Measurements from ENCODE around the gene C5orf46.
"Not testable (repeated sequence)": the region's sequence is repeated elsewhere in the genome, so short reads cannot be mapped to it uniquely, and the experiment has no call there.

Gene C5orf46

GRCh38 chr5:147895864-147896263, 10.5 kb downstream of the C5orf46 start:
- DNase-seq (ENCODE audit: insufficient read length, low spot score) (no peak), FAIRE-seq (no peak)

DNA sequence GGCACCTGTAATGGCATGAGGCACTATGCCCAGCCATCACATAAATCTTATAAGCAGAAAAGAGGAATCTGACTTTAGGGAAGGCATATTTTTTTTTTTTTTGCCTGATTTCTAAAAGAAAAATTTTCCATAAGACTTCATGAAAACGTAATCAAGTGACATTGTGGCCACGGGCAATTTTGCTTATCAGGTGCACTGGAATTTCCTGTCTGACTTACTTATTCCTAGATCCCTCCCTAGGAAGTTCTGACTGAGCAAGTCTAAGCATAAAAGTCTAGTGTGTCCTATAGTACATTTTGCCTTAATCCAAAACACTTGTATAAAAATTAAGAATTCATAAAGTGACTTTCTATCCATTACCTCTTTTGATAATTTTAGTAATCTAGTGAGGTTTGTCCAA, 12.5 kb downstream of the C5orf46 start:
- no peak for DNase-seq (ENCODE audit: insufficient read length, low spot score)
- FAIRE-seq, result no peak

DNA sequence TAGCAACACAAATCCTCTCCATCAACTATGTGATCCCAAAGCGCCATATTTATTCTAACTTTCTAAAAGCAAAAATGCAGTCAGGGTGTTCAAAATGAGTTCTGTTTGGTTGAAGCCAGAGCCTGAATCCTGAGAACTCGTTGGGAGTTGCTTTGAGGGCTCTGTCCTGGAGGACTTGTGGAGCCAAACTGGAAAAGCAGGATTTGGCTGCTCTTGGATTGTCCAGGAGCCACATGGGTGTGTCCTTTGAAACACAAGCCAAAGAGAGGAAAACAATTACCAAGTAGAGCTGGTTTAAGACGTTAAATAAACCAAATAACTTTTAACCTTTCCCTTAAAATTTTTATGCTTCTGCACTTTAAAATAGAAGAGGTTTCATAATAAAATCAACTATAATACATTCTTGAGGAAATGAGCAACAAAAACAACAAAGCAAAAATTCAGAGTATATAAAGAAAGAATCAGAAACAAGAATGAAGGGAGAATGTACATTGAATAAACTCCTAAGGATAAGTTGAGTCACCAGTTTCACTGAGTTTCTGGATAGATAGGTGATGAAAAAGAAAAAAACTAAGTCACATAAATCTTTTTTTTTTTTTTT, 13.5 kb downstream of the C5orf46 start:
- FAIRE-seq, result no peak

DNA sequence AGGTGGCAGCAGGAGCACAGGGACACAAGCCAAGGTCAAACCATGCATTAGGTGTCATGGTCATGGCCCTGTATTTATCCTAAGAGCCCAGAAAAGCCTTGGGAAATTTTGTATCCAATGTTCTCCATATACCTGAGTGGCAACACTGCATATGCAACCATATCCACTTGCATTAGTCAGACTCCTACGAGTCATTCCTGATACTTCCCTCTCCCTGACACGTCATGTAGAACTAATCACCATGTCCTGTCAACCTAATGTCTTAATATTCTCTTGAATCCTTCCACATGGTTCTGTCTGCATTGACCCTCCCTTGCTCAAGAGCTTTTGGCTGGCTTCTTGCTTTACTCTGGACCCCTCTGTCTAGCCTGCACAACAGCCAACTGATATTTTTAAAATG, 18.4 kb downstream of the C5orf46 start:
- no peak for DNase-seq (ENCODE audit: insufficient read length, low spot score)

More for the DNA sequence above, 13.5 kb downstream of the C5orf46 start:
- no peak for DNase-seq (ENCODE audit: insufficient read length, low spot score)

DNA sequence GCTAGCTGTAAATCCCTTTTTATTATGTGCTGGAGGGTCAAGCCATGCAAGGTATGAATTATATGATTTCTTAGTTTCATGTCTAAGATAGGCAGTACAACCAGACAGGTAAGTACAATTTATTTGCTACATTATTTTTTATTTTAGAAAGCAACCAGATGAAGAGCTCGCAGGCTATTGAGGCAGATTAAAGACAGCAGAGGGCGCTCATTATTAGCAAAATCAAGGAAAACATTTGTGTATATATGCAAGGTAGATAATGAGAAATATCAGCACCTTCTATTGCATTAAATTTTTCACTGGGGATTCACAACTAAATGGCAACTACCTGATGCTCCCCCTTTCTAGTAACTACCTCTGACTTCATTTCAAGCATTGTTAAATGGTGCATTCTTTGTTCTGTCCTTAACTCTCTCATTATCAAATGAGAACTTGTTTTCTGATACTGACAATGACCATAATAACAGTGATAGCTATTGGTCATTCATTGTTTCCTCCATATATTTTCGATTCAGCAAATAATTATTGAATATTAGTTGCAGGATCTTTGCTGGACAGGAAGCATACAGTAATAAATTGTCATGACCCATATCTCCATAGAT, 19.2 kb downstream of the C5orf46 start:
- no peak for DNase-seq (ENCODE audit: insufficient read length, low spot score)
- FAIRE-seq, result no peak

More for the DNA sequence above, 18.4 kb downstream of the C5orf46 start:
- no peak for FAIRE-seq

GRCh38 chr5:147882586-147883313, 23.6 kb downstream of the C5orf46 start:
- no peak for DNase-seq (ENCODE audit: insufficient read length, low spot score)
- no peak for FAIRE-seq

DNA sequence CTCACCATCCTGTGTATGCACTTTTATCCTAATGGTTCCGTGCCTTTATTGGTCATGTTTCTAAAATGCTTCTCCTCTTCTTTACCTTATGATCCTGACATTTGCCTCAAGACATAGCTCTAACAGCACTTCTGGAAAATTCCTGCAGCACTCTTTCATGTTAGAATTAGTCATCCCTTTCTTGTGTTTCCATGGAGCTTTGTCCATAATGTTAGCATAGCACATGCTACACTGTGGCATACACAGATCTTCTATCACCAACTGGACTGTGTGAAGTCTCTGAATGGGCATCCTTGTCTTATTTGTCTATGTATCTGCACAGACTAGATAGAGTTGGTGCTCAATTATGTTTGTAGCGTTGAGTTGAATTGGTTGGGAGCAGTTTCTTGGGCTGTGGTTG, 25.9 kb downstream of the C5orf46 start:
- no peak for FAIRE-seq
- DNase-seq (ENCODE audit: insufficient read length, low spot score), result no peak

GRCh38 chr5:147879784-147880183, 26.6 kb downstream of the C5orf46 start:
- no peak for DNase-seq (ENCODE audit: insufficient read length, low spot score)
- no peak for FAIRE-seq

GRCh38 chr5:147878066-147878759, 28.1 kb downstream of the C5orf46 start, which contains the start of gene SCGB3A2:
TSS of gene SCGB3A2 (plus strand) at chr5:147878711. CDS start at chr5:147878804, 93 bp downstream.
- DNase-seq (ENCODE audit: insufficient read length, low spot score) (no peak), FAIRE-seq (no peak)

DNA sequence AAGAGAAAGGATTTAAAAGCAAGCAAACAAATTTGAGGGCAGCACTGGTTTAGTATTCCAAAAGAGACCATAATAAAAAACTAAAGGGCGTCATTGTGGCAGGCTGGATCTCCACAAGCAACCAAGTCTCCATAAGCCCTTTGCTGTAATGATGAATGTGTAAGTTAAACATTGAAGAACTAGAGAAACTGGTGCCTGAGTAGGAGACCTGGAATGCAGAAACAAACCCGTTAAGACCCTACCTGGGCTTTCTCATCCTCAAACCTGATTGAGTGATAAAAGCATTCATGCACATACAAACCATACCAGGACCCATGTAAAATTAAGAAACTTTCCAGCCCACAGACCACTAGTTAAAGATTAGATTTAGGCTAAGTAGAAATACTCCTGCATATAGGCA, 29.7 kb downstream of the C5orf46 start:
- no peak for DNase-seq (ENCODE audit: insufficient read length, low spot score)
- FAIRE-seq, result no peak

DNA sequence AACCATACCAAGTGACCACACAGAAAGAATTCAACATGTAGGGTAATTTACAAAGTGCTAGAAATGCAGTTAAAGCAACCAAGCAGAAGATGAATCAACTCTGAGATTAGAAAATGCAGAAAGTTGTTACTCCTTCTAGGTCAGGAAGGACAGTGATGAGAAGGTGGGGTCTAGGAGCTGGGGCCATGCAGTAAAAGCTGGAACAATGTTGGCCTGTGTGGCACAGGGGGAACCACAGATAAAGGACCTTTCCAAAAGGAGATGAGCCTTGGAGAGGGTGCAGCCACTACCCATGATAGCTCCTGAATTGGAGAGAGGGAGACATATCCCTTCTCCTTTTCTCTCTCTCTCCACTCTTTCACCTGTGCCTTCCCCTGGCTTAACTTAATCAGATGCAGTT, 30.2 kb downstream of the C5orf46 start:
- DNase-seq (ENCODE audit: insufficient read length, low spot score) (no peak), FAIRE-seq (no peak)

DNA sequence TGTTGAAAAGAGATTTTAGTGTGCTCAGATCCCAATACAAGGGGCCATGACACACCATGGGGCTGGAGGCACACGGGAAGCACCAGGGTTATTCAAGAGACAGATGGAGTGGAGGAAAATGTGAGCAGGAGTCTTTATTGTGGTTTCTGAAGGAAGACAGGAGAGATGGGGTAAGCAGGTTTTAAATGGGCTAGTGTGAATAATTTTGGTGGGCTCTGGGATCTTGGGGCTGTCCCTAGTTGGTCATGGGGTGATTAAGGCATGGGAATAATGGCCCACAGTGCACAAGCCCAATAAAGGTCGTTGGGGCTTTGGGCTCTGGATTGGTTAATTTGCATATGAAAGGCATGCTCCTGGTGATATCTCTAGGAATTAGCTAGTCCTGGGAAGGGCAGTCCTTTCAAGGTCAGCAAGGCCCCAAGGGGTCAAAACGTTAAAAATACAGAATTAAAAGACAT, 31.4 kb downstream of the C5orf46 start:
- no peak for FAIRE-seq

GRCh38 chr5:147874118-147874875, 32.0 kb downstream of the C5orf46 start:
- not testable (repeated sequence) for DNase-seq (ENCODE audit: insufficient read length, low spot score); FAIRE-seq

More for the DNA sequence above, 31.4 kb downstream of the C5orf46 start:
- DNase-seq (ENCODE audit: insufficient read length, low spot score), result no peak

GRCh38 chr5:147872744-147873435, 33.4 kb downstream of the C5orf46 start:
- not testable (repeated sequence) for FAIRE-seq; DNase-seq (ENCODE audit: insufficient read length, low spot score)

- not testable (repeated sequence) for FAIRE-seq
Measured at GRCh38 chr5:147871980-147872549, 34.3 kb downstream of the C5orf46 start.

GRCh38 chr5:147869892-147870291, 36.4 kb downstream of the C5orf46 start:
- DNase-seq (ENCODE audit: insufficient read length, low spot score); FAIRE-seq: not testable (repeated sequence)

More at GRCh38 chr5:147871980-147872549, 34.3 kb downstream of the C5orf46 start:
- DNase-seq (ENCODE audit: insufficient read length, low spot score), result not testable (repeated sequence)

DNA sequence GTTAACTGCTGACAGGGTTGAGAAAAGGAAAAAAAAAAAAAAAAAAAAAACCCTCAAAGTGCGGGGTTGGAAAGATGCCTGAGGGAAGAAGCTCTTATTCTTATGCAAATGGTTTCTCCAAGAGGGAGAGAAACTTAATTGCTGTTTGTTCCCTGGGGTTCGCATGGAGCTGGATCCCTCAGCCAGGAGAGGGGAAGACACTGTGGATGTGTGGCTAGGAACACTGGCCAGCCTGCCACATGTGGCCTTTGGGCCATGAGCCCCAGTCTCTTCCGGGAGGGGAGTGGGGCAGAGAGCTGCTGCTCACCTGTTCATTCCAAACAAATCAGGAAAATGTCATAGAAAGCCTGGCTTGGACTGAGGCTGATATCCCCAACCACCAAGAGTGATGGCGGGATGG, 37.2 kb downstream of the C5orf46 start:
- DNase-seq (ENCODE audit: insufficient read length, low spot score) (no peak), FAIRE-seq (no peak)

DNA sequence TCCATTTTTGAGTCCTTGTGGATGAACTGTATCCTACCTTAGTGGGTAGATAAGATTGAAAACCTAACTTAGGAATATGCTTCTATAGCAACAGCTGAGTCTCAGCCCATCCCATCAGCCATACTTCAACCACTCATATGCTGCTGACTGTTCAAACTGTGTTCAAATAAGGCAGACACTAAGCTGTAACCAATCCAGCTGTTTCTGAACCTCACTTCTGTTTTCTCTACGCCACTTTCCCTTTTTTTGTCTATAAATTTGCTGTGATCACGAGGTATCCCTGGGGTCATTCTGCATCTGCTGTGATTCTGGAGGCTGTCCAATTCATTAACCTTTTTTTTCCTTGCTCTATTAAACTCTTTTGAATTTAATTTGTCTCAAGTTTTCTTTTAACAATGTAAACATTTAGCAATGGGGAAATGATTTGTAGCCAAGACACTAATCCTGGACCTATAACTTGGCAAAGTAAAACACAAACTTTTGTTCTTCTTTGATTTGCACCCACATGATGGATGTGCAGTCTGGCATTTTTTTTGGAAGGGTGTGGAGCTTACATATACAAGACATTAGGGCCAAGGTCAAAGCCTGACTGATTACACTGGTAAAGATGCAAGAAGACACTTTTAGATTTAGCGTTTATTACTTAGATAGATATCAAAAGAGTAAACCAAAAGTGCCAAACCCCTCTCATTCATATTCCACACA, 42.7 kb downstream of the C5orf46 start:
- FAIRE-seq (no peak), DNase-seq (ENCODE audit: insufficient read length, low spot score) (no peak)

GRCh38 chr5:147860641-147861025, 45.7 kb downstream of the C5orf46 start:
- FAIRE-seq (no peak), DNase-seq (ENCODE audit: insufficient read length, low spot score) (no peak)

All from GM19239 (cell line).